Tibial nerve (tissue), 4 donors: ENCODE measurements around the gene POMC. TPM values are rescaled to one million over a fixed set of nuclear protein-coding genes. Genes with fewer than 3 reads are reported as not detected.

Source experiments
- DNase-seq, 2 donors: peaks; one replicate each; pipeline ENCODE4 v3.0.0-alpha.2; 2019; ENCODE audit warnings: low spot score in 2 of 2
- H3K27ac ChIP-seq, 4 donors: fragments of 200-600 bp; sonication (generic) in 3 of 4; one replicate each; pipeline ENCODE4 v1.5.1; 2017 to 2019; ENCODE audit warnings: mild to moderate bottlenecking in 1 of 4
- H3K27me3 ChIP-seq, 2 donors: fragments of 200-600 bp; sonication (generic) in 1 of 2; one replicate each; pipeline versions ENCODE4 v1.5.1 to v1.6.0; 2017 to 2019
- H3K36me3 ChIP-seq, 3 donors: fragments of 200-600 bp; sonication (generic); one replicate each; pipeline ENCODE4 v1.5.1; 2018 to 2019
- H3K4me1 ChIP-seq, 4 donors: fragments of 200-600 bp; sonication (generic) in 3 of 4; one replicate each; pipeline ENCODE4 v1.5.1; 2017 to 2019
- H3K4me3 ChIP-seq, 4 donors: fragments of 200-600 bp; sonication (generic) in 3 of 4; one replicate each; pipeline ENCODE4 v1.5.1; 2017 to 2019; ENCODE audit warnings: mild to moderate bottlenecking in 1 of 4, moderate library complexity in 1 of 4
- H3K9me3 ChIP-seq, 4 donors: fragments of 200-600 bp; sonication (generic) in 3 of 4; one replicate each; pipeline ENCODE4 v1.5.1; 2017 to 2019
- EP300 ChIP-seq, 2 donors: sonication (generic); formaldehyde crosslinking; IDR thresholded peaks; one replicate each; pipeline ENCODE4 v1.6.1; 2017; ENCODE audit warnings: antibody characterized with exemption in 2 of 2, mild to moderate bottlenecking in 1 of 2
- POLR2A ChIP-seq, 2 donors: fragments of 450-650 bp; IDR thresholded peaks; one replicate each; pipeline ENCODE4 v1.6.1; 2017; ENCODE audit warnings: antibody characterized with exemption in 2 of 2, mild to moderate bottlenecking in 2 of 2, moderate library complexity in 2 of 2
- WGBS, 2 donors: methylation state at CpG; one replicate each; pipeline ENCODE4 v1.1.5; 2018; 5-methylcytosine and 5-hydroxymethylcytosine counted together
- total RNA-seq, 4 donors: library from RNA; depleted of rRNA; stranded (reverse); fragments of >200 nt; gene quantifications; one replicate each; pipeline ENCODE4 v1.1.0, GENCODE V29; 2016
- TF ChIP-seq, protein P1 (sequence below), 5 experiments: fragments of 200-600 bp in 3 of 5; fragments of 450-650 bp in 2 of 5; sonication (generic) in 3 of 5; IDR thresholded peaks; one replicate each; pipeline ENCODE4 v1.5.1; 2016 to 2019; ENCODE audit warnings: antibody characterized with exemption in 5 of 5, mild to moderate bottlenecking in 3 of 5, moderate library complexity in 2 of 5

The POMC gene
- total RNA-seq, 4 donors from 2014 or later: 4.5 to 29.9 (median 9.2) TPM

- H3K36me3 ChIP-seq: no peaks in the 10 kb centered on the region
- DNase-seq: no peak
- no peak overlapping the region for H3K27ac ChIP-seq
- no peak overlapping the region for H3K4me3 ChIP-seq
- H3K9me3 ChIP-seq: peaks cover 0 to 9% (median 0%) of the 10 kb centered on the region in 4 donors
- 80 to 83% methylated on average over 10 of the region's 10 CpGs for WGBS, 2 donors
- no peaks in the 10 kb centered on the region for H3K4me1 ChIP-seq
- TF ChIP-seq EP300 (IDR thresholded peaks at IDR 0.05) (no peak), POLR2A (IDR thresholded peaks at IDR 0.05) (no peak)
- TF ChIP-seq, protein P1, sequence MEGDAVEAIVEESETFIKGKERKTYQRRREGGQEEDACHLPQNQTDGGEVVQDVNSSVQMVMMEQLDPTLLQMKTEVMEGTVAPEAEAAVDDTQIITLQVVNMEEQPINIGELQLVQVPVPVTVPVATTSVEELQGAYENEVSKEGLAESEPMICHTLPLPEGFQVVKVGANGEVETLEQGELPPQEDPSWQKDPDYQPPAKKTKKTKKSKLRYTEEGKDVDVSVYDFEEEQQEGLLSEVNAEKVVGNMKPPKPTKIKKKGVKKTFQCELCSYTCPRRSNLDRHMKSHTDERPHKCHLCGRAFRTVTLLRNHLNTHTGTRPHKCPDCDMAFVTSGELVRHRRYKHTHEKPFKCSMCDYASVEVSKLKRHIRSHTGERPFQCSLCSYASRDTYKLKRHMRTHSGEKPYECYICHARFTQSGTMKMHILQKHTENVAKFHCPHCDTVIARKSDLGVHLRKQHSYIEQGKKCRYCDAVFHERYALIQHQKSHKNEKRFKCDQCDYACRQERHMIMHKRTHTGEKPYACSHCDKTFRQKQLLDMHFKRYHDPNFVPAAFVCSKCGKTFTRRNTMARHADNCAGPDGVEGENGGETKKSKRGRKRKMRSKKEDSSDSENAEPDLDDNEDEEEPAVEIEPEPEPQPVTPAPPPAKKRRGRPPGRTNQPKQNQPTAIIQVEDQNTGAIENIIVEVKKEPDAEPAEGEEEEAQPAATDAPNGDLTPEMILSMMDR (IDR thresholded peaks at IDR 0.05): no peak
- no peaks in the 10 kb centered on the region for H3K27me3 ChIP-seq
These were observed 10.6 kb upstream of the POMC start for GRCh38 chr2:25178976-25179375.

DNA sequence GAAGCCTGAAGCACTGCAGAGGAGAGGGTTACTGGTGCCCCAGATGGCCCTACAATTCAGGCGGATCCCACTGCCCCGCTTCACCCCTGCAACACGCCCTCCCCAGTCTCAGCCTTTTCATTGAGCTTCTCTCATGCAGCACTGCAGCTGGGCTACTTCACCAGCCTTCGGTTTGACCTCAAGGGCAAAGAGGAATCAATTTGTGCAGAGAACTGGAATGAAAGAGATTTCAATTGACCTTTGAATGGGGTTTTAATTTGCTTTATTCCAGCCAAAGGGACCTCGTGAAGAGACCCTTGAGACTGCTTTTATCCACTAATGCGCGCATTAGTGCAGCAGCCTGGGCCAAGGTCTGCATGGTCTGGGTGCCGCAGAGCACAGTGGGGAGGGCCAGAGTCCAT is 8.8 kb upstream of the POMC start:
- TF ChIP-seq, protein P1 (IDR thresholded peaks at IDR 0.05): no peak
- no peak for TF ChIP-seq EP300 (IDR thresholded peaks at IDR 0.05)
- no peak for TF ChIP-seq POLR2A (IDR thresholded peaks at IDR 0.05)
- 54 to 60% methylated on average over 8 of the region's 8 CpGs for WGBS, 2 donors
- Histone ChIP-seq H3K4me3 (no peak overlapping the region), H3K27ac (no peak overlapping the region), H3K36me3 (no peaks in the 10 kb centered on the region), H3K9me3 (peaks cover 0 to 9% (median 0%) of the 10 kb centered on the region in 4 donors), H3K27me3 (peaks cover 0 to 8% of the 10 kb centered on the region in 2 donors), H3K4me1 (no peaks in the 10 kb centered on the region)
- DNase-seq: no peak

- H3K9me3 ChIP-seq: peaks cover 0 to 7% (median 0%) of the 10 kb centered on the region in 4 donors
- TF ChIP-seq EP300 (IDR thresholded peaks at IDR 0.05) (no peak), POLR2A (IDR thresholded peaks at IDR 0.05) (no peak)
- TF ChIP-seq, protein P1 (IDR thresholded peaks at IDR 0.05): no peak
- no peak for DNase-seq
- no peaks in the 10 kb centered on the region for H3K36me3 ChIP-seq
- H3K4me1 ChIP-seq: no peaks in the 10 kb centered on the region
- peaks cover 0 to 8% of the 10 kb centered on the region in 2 donors for H3K27me3 ChIP-seq
- no peak overlapping the region for H3K4me3 ChIP-seq
- no peak overlapping the region for H3K27ac ChIP-seq
- WGBS, 2 donors: 80 to 86% methylated on average over 5 of the region's 5 CpGs
These were observed 8.3 kb upstream of the POMC start for GRCh38 chr2:25176541-25177181.

- WGBS, 2 donors: 82 to 86% methylated on average over 6 of the region's 6 CpGs
- H3K4me1 ChIP-seq: no peaks in the 10 kb centered on the region
- H3K27ac ChIP-seq: no peak overlapping the region
- no peaks in the 10 kb centered on the region for H3K36me3 ChIP-seq
- peaks cover 0 to 8% (median 0%) of the 10 kb centered on the region in 4 donors for H3K9me3 ChIP-seq
- no peak for DNase-seq
- H3K4me3 ChIP-seq: no peak overlapping the region
- TF ChIP-seq POLR2A (IDR thresholded peaks at IDR 0.05): no peak
- TF ChIP-seq, protein P1 (IDR thresholded peaks at IDR 0.05): no peak
- TF ChIP-seq EP300 (IDR thresholded peaks at IDR 0.05): no peak
- H3K27me3 ChIP-seq: peaks cover 0 to 8% of the 10 kb centered on the region in 2 donors
These were observed 7.8 kb upstream of the POMC start for GRCh38 chr2:25176138-25176537.

GRCh38 chr2:25174192-25174861 is 5.9 kb upstream of the POMC start:
- H3K4me1 ChIP-seq: no peaks in the 10 kb centered on the region
- peaks cover 0 to 8% (median 0%) of the 10 kb centered on the region in 4 donors for H3K9me3 ChIP-seq
- H3K27ac ChIP-seq: no peak overlapping the region
- TF ChIP-seq, protein P1 (IDR thresholded peaks at IDR 0.05): no peak
- TF ChIP-seq EP300 (IDR thresholded peaks at IDR 0.05): no peak
- TF ChIP-seq POLR2A (IDR thresholded peaks at IDR 0.05): no peak
- H3K4me3 ChIP-seq: no peak overlapping the region
- H3K36me3 ChIP-seq: no peaks in the 10 kb centered on the region
- no peak for DNase-seq
- 94 to 99% methylated on average over 6 of the region's 6 CpGs for WGBS, 2 donors
- peaks cover 0 to 24% of the 10 kb centered on the region in 2 donors for H3K27me3 ChIP-seq
